ENCODE measurements around the gene MYO18B. TPM values are rescaled to one million over a fixed set of nuclear protein-coding genes. Genes with fewer than 3 reads are reported as not detected.

The MYO18B gene
- total RNA-seq, 1 donor from 2014 or later = not detected

GRCh38 chr22:25765801-25766200 lies 23.8 kb downstream of the MYO18B start:
- FAIRE-seq = no peak
- TF ChIP-seq, protein P1, sequence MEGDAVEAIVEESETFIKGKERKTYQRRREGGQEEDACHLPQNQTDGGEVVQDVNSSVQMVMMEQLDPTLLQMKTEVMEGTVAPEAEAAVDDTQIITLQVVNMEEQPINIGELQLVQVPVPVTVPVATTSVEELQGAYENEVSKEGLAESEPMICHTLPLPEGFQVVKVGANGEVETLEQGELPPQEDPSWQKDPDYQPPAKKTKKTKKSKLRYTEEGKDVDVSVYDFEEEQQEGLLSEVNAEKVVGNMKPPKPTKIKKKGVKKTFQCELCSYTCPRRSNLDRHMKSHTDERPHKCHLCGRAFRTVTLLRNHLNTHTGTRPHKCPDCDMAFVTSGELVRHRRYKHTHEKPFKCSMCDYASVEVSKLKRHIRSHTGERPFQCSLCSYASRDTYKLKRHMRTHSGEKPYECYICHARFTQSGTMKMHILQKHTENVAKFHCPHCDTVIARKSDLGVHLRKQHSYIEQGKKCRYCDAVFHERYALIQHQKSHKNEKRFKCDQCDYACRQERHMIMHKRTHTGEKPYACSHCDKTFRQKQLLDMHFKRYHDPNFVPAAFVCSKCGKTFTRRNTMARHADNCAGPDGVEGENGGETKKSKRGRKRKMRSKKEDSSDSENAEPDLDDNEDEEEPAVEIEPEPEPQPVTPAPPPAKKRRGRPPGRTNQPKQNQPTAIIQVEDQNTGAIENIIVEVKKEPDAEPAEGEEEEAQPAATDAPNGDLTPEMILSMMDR (IDR thresholded peaks at IDR 0.05; ENCODE audit: insufficient read depth, low read length, severe bottlenecking) = no peak
- DNase-seq (ENCODE audit: low read depth) = no peak
- Histone ChIP-seq H3K36me3 (ENCODE audit: control insufficient read depth, insufficient read depth, low read length) (no peaks in the 10 kb centered on the region), H3K4me3 (ENCODE audit: low read depth, low read length) (no peak overlapping the region), H3K27me3 (ENCODE audit: control insufficient read depth, insufficient read depth, low read length) (no peaks in the 10 kb centered on the region)

DNA sequence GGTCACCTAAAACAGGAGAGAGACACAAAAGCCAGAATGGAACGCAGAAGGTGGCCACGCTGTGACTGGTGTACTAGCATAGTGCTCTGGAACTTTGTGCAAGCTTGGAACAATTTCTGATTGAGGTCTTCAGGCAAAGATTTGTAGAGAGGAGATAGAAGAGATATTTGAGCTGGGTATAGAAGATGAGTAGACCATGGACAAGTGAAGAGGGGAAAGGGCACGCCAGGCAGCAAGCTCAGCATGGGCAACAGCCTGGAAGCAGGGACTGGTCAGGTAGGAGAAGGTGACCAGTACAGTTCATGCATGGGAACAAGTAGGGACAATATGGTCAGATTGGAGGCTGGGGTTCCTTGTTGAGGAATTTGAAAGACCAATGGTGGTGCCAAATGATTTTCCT lies 24.4 kb downstream of the MYO18B start:
- no peak for FAIRE-seq
- TF ChIP-seq, protein P1 (IDR thresholded peaks at IDR 0.05; ENCODE audit: insufficient read depth, low read length, severe bottlenecking) = no peak
- no peaks in the 10 kb centered on the region for H3K36me3 ChIP-seq (ENCODE audit: control insufficient read depth, insufficient read depth, low read length)
- H3K4me3 ChIP-seq (ENCODE audit: low read depth, low read length) = no peak overlapping the region
- no peaks in the 10 kb centered on the region for H3K27me3 ChIP-seq (ENCODE audit: control insufficient read depth, insufficient read depth, low read length)
- DNase-seq (ENCODE audit: low read depth) = no peak

- Histone ChIP-seq H3K36me3 (ENCODE audit: control insufficient read depth, insufficient read depth, low read length) (no peaks in the 10 kb centered on the region), H3K27me3 (ENCODE audit: control insufficient read depth, insufficient read depth, low read length) (no peaks in the 10 kb centered on the region), H3K4me3 (ENCODE audit: low read depth, low read length) (no peak overlapping the region)
- TF ChIP-seq, protein P1 (IDR thresholded peaks at IDR 0.05; ENCODE audit: insufficient read depth, low read length, severe bottlenecking) = no peak
- DNase-seq (ENCODE audit: low read depth) (no peak), FAIRE-seq (peak; percentile 7)
These were observed 28.3 kb downstream of the MYO18B start for GRCh38 chr22:25770333-25770732.

- no peaks in the 10 kb centered on the region for H3K36me3 ChIP-seq (ENCODE audit: control insufficient read depth, insufficient read depth, low read length)
- TF ChIP-seq, protein P1 (IDR thresholded peaks at IDR 0.05; ENCODE audit: insufficient read depth, low read length, severe bottlenecking) = no peak
- no peak for FAIRE-seq
- DNase-seq (ENCODE audit: low read depth) = no peak
- H3K27me3 ChIP-seq (ENCODE audit: control insufficient read depth, insufficient read depth, low read length) = no peaks in the 10 kb centered on the region
- H3K4me3 ChIP-seq (ENCODE audit: low read depth, low read length) = no peak overlapping the region
These were observed 30.3 kb downstream of the MYO18B start for GRCh38 chr22:25772288-25772687.

GRCh38 chr22:25774575-25775026 lies 32.6 kb downstream of the MYO18B start:
- DNase-seq (ENCODE audit: low read depth) (no peak), FAIRE-seq (no peak)
- no peak overlapping the region for H3K4me3 ChIP-seq (ENCODE audit: low read depth, low read length)
- no peaks in the 10 kb centered on the region for H3K27me3 ChIP-seq (ENCODE audit: control insufficient read depth, insufficient read depth, low read length)
- H3K36me3 ChIP-seq (ENCODE audit: control insufficient read depth, insufficient read depth, low read length) = no peaks in the 10 kb centered on the region
- TF ChIP-seq, protein P1 (IDR thresholded peaks at IDR 0.05; ENCODE audit: insufficient read depth, low read length, severe bottlenecking) = peak; percentile 48

DNA sequence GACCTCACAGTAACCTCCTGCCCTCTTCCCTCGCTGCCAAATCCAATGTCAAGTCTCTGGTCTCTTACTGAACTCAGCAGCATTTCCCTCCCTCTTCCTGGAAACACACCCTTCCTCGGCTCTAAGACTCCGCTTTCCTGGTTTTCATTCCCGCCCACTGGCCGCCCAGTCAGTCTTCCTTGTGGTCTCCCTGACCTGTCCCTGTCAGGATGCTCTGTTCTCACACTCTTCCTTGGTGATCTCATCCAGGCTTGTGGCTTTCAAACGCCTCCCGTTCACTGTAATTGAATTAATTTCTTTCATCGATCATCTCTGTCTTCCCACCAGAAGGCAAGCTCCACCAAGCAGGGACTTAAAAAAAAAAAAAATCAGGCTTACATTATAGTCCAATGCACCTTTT lies 33.5 kb downstream of the MYO18B start:
- DNase-seq (ENCODE audit: low read depth) = no peak
- peak; percentile 62 for FAIRE-seq
- H3K4me3 ChIP-seq (ENCODE audit: low read depth, low read length) = no peak overlapping the region
- no peaks in the 10 kb centered on the region for H3K27me3 ChIP-seq (ENCODE audit: control insufficient read depth, insufficient read depth, low read length)
- TF ChIP-seq, protein P1 (IDR thresholded peaks at IDR 0.05; ENCODE audit: insufficient read depth, low read length, severe bottlenecking) = no peak
- H3K36me3 ChIP-seq (ENCODE audit: control insufficient read depth, insufficient read depth, low read length) = no peaks in the 10 kb centered on the region

Data from bronchial epithelial cell (primary cell).